ENCODE data around the gene SNX18.

SNX18 gene

DNA sequence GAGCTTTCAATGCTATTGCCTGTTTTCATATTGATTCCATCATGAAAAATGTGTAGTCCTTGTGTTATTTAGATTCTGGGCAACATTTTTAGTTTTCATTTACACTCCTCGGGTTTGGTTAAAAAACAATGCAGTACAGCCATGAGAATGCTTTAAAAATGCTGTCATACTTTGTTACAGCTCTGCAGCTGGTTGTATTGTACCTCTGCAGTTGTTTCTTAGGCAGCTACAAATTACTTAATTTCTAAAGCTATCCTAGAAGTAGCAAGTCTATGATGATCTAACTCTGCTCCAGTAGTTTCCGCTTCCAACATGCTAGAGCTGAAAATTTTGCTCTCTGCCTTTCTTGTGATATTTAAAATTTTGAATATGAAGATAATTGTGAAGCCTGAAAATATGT is 20.2 kb downstream of the SNX18 start:
- H3K4me3 ChIP-seq (ENCODE audit: low read length in 2 of 2) = no peak overlapping the region
- H3K9me3 ChIP-seq (ENCODE audit: control insufficient read depth in 2 of 2, low read length in 2 of 2) = no peaks in the 10 kb centered on the region
- no peaks in the 10 kb centered on the region for H3K36me3 ChIP-seq (ENCODE audit: control insufficient read depth in 2 of 2, insufficient read depth in 2 of 2, low read length in 2 of 2)
- H3K4me1 ChIP-seq (ENCODE audit: control insufficient read depth in 2 of 2, insufficient read depth in 2 of 2, low read length in 2 of 2) = peaks cover 0 to 4% of the 10 kb centered on the region in 2 donors
- no peak overlapping the region for H3K27ac ChIP-seq (ENCODE audit: low read depth in 2 of 2, low read length in 2 of 2)
- H3K9ac ChIP-seq (ENCODE audit: low read depth in 1 of 2, low read length in 2 of 2) = no peak overlapping the region
- H3K27me3 ChIP-seq (ENCODE audit: control insufficient read depth in 2 of 2, insufficient read depth in 2 of 2, low read length in 2 of 2) = no peaks in the 10 kb centered on the region

DNA sequence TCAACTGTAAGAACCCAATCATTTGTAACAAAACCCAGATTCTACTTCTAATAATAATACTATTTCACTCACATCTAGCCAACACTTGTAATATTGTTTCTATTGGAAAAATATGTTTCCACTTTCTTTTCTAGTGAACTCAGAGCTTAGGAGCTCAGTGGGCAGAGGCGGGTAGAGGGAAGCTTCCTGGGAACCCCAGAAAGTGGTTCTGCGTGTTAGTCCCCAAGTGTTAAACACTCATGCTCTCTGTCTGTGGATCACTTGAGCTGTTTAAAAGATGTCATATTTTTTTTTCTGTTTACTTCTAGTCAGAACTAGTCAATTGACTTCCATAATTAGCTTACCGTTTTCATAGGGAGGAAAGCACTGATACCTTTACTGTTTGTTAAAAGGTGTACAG is 20.6 kb downstream of the SNX18 start:
- no peaks in the 10 kb centered on the region for H3K27me3 ChIP-seq (ENCODE audit: control insufficient read depth in 2 of 2, insufficient read depth in 2 of 2, low read length in 2 of 2)
- no peak overlapping the region for H3K4me3 ChIP-seq (ENCODE audit: low read length in 2 of 2)
- no peak overlapping the region for H3K27ac ChIP-seq (ENCODE audit: low read depth in 2 of 2, low read length in 2 of 2)
- H3K36me3 ChIP-seq (ENCODE audit: control insufficient read depth in 2 of 2, insufficient read depth in 2 of 2, low read length in 2 of 2) = no peaks in the 10 kb centered on the region
- H3K9me3 ChIP-seq (ENCODE audit: control insufficient read depth in 2 of 2, low read length in 2 of 2) = no peaks in the 10 kb centered on the region
- peaks cover 0 to 4% of the 10 kb centered on the region in 2 donors for H3K4me1 ChIP-seq (ENCODE audit: control insufficient read depth in 2 of 2, insufficient read depth in 2 of 2, low read length in 2 of 2)
- H3K9ac ChIP-seq (ENCODE audit: low read depth in 1 of 2, low read length in 2 of 2) = no peak overlapping the region

DNA sequence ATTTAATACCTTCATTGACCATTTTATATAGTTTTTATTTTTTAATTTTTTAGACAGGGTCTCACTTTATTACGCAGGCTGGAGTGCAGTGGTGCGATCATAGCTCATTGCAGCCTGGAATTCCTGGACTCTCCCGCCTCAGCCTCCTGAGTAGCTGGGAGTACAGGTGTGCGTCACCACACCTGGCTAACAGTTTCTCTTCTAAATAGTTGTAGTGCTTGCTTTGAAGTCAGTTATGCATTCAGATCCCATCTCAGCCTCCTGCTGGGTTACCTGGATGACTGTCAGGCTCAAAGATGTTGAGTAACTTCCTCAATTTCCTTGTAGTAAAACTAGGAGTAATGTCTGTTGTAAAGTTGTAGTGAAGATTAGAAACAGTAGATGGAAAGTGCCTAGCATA is 21.4 kb downstream of the SNX18 start:
- Histone ChIP-seq H3K27ac (ENCODE audit: low read depth in 2 of 2, low read length in 2 of 2) (no peak overlapping the region), H3K4me1 (ENCODE audit: control insufficient read depth in 2 of 2, insufficient read depth in 2 of 2, low read length in 2 of 2) (no peaks in the 10 kb centered on the region), H3K27me3 (ENCODE audit: control insufficient read depth in 2 of 2, insufficient read depth in 2 of 2, low read length in 2 of 2) (no peaks in the 10 kb centered on the region), H3K9ac (ENCODE audit: low read depth in 1 of 2, low read length in 2 of 2) (no peak overlapping the region), H3K36me3 (ENCODE audit: control insufficient read depth in 2 of 2, insufficient read depth in 2 of 2, low read length in 2 of 2) (no peaks in the 10 kb centered on the region), H3K9me3 (ENCODE audit: control insufficient read depth in 2 of 2, low read length in 2 of 2) (no peaks in the 10 kb centered on the region), H3K4me3 (ENCODE audit: low read length in 2 of 2) (no peak overlapping the region)

DNA sequence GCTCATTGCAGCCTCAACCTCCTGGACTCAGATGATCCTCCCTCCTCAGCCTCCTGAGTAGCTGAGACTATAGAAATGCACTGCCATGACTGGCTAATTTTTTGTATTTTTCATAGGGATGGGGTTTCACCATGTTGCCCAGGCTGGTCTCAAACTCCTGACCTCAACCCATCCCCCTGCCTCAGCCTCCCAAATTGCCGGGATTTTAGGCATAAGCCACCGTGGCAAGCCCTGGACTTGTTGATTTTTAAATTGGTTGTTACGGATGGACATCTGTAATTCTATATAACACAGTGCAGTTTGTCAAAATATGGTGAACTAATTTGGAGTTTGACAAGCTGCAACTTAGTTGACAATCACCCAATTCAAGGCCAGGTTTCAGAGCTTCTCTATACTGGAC is 22.7 kb downstream of the SNX18 start:
- H3K4me3 ChIP-seq (ENCODE audit: low read length in 2 of 2) = no peak overlapping the region
- H3K36me3 ChIP-seq (ENCODE audit: control insufficient read depth in 2 of 2, insufficient read depth in 2 of 2, low read length in 2 of 2) = no peaks in the 10 kb centered on the region
- H3K4me1 ChIP-seq (ENCODE audit: control insufficient read depth in 2 of 2, insufficient read depth in 2 of 2, low read length in 2 of 2) = no peaks in the 10 kb centered on the region

DNA sequence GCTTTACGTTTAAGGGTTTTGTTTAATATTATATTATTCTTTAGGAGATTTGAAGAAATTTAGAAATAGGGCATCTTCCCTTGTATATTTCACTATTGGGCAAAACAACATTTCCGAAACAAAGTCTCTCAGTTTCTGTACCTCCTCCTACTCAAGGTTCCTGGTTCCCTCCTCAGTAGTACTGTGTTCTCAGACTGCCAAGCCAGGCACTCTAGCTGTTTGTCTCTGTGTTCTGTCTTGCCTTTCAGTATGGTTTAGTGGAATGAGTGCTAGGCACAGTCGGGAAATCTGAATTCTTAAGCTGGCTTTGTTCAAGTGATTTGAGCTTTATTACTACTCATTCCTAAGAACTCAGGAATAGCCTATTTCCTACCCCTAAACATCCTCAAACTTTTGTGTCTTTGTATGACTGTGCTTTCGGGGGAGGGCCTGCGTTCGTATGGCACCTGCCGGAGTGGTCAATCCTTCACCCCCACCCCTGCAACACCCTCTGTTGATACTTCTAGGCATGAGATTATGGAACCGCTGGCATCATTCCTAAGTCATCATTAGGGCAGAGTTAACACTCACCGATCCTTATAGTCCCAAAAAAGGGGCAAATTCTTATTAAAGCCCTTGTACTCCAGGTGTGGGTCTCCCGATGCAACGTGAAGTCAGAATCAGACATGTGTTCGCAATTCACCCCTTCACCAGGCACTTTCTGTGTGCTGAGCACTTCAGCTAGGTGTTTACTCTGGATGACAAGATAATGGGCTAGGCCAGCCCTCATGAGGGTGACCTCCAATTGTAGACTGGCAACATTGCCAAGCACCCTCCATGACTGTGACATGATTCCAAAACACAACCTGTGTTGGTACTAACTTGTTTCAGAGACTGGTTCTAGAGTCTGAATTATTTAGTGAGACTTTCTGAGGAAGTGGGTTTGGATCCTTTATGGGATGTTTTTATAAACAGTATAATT is 24.5 kb downstream of the SNX18 start:
- Histone ChIP-seq H3K27me3 (ENCODE audit: control insufficient read depth in 2 of 2, insufficient read depth in 2 of 2, low read length in 2 of 2) (no peaks in the 10 kb centered on the region), H3K4me3 (ENCODE audit: low read length in 2 of 2) (no peak overlapping the region), H3K27ac (ENCODE audit: low read depth in 2 of 2, low read length in 2 of 2) (no peak overlapping the region), H3K9me3 (ENCODE audit: control insufficient read depth in 2 of 2, low read length in 2 of 2) (no peaks in the 10 kb centered on the region), H3K4me1 (ENCODE audit: control insufficient read depth in 2 of 2, insufficient read depth in 2 of 2, low read length in 2 of 2) (no peaks in the 10 kb centered on the region), H3K9ac (ENCODE audit: low read depth in 1 of 2, low read length in 2 of 2) (no peak overlapping the region), H3K36me3 (ENCODE audit: control insufficient read depth in 2 of 2, insufficient read depth in 2 of 2, low read length in 2 of 2) (no peaks in the 10 kb centered on the region)

More for the DNA sequence above, 22.7 kb downstream of the SNX18 start:
- Histone ChIP-seq H3K27me3 (ENCODE audit: control insufficient read depth in 2 of 2, insufficient read depth in 2 of 2, low read length in 2 of 2) (no peaks in the 10 kb centered on the region), H3K9ac (ENCODE audit: low read depth in 1 of 2, low read length in 2 of 2) (no peak overlapping the region), H3K27ac (ENCODE audit: low read depth in 2 of 2, low read length in 2 of 2) (no peak overlapping the region), H3K9me3 (ENCODE audit: control insufficient read depth in 2 of 2, low read length in 2 of 2) (no peaks in the 10 kb centered on the region)

DNA sequence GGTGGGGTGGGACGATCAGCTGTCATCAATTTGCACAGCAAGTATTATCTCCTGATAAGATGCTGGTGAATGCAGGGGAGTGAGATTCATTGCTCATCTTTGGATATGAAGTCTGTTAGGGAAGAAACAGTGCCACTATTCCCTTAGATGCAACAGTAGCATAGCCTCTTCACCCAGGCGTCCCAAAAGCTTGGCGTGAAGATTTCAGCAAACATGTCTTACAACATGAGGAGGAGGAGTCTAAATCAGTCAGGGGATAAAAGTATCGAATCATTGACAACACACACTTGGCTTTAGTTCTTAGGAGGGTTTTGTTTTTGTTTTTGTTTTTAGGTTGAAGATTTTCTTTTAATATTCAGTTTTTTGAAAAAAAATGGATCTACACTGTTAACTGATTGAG is 26.5 kb downstream of the SNX18 start:
- Histone ChIP-seq H3K9me3 (ENCODE audit: control insufficient read depth in 2 of 2, low read length in 2 of 2) (no peaks in the 10 kb centered on the region), H3K9ac (ENCODE audit: low read depth in 1 of 2, low read length in 2 of 2) (no peak overlapping the region), H3K36me3 (ENCODE audit: control insufficient read depth in 2 of 2, insufficient read depth in 2 of 2, low read length in 2 of 2) (peaks cover 0 to 6% of the 10 kb centered on the region in 2 donors), H3K4me3 (ENCODE audit: low read length in 2 of 2) (no peak overlapping the region), H3K27me3 (ENCODE audit: control insufficient read depth in 2 of 2, insufficient read depth in 2 of 2, low read length in 2 of 2) (no peaks in the 10 kb centered on the region), H3K4me1 (ENCODE audit: control insufficient read depth in 2 of 2, insufficient read depth in 2 of 2, low read length in 2 of 2) (no peaks in the 10 kb centered on the region), H3K27ac (ENCODE audit: low read depth in 2 of 2, low read length in 2 of 2) (no peak overlapping the region)

DNA sequence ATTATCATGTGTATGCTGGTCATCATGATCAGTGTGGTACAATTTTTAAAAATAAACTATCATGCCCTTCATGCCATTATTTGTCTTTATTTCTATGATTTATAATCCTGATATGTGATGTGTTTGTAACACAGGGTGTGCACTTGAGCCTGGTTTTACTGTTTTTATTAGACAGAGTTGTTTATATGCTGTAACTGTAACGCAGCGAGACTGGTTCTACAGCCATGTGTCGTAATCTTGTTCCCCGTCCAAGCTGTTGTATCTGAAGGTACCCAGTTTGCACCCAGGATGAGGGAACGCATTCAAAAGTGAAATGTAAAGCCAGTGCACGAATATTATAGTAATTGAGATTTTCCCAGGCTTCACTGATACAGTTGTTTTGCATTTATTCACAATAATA is 28.2 kb downstream of the SNX18 start:
- no peak overlapping the region for H3K9ac ChIP-seq (ENCODE audit: low read depth in 1 of 2, low read length in 2 of 2)
- no peak overlapping the region for H3K4me3 ChIP-seq (ENCODE audit: low read length in 2 of 2)
- H3K27me3 ChIP-seq (ENCODE audit: control insufficient read depth in 2 of 2, insufficient read depth in 2 of 2, low read length in 2 of 2) = no peaks in the 10 kb centered on the region
- H3K36me3 ChIP-seq (ENCODE audit: control insufficient read depth in 2 of 2, insufficient read depth in 2 of 2, low read length in 2 of 2) = peaks cover 0 to 6% of the 10 kb centered on the region in 2 donors
- no peaks in the 10 kb centered on the region for H3K9me3 ChIP-seq (ENCODE audit: control insufficient read depth in 2 of 2, low read length in 2 of 2)
- H3K4me1 ChIP-seq (ENCODE audit: control insufficient read depth in 2 of 2, insufficient read depth in 2 of 2, low read length in 2 of 2) = no peaks in the 10 kb centered on the region
- H3K27ac ChIP-seq (ENCODE audit: low read depth in 2 of 2, low read length in 2 of 2) = no peak overlapping the region

DNA sequence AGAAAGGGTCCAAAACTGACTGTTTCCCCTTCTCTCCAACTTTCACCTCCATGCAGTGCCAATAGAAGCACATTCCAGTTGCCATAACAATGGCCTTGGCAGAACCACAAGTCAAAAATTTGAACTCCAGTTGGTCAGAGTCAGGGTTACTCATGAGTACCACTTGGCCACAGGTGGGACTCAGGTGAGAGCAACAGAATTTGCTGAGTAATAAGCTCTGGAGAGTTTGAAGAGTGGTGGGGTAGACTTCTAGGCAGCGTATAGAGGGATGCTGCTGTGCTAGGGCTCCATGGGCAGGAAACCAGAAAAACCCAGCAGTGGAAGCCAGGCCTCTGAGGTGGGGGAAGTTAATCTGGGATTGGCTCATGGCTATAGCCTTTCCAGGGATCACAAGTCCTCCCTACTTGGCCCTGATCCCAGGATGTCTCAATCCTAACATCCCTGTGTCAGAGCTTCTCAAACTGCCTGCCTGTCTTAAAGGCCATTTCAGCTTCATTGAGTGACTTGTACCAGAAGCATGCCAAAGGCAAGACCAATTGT is 30.2 kb downstream of the SNX18 start:
- Histone ChIP-seq H3K27me3 (ENCODE audit: control insufficient read depth in 2 of 2, insufficient read depth in 2 of 2, low read length in 2 of 2) (no peaks in the 10 kb centered on the region), H3K27ac (ENCODE audit: low read depth in 2 of 2, low read length in 2 of 2) (no peak overlapping the region), H3K9me3 (ENCODE audit: control insufficient read depth in 2 of 2, low read length in 2 of 2) (no peaks in the 10 kb centered on the region), H3K4me1 (ENCODE audit: control insufficient read depth in 2 of 2, insufficient read depth in 2 of 2, low read length in 2 of 2) (no peaks in the 10 kb centered on the region), H3K4me3 (ENCODE audit: low read length in 2 of 2) (no peak overlapping the region), H3K36me3 (ENCODE audit: control insufficient read depth in 2 of 2, insufficient read depth in 2 of 2, low read length in 2 of 2) (peaks cover 0 to 6% of the 10 kb centered on the region in 2 donors), H3K9ac (ENCODE audit: low read depth in 1 of 2, low read length in 2 of 2) (no peak overlapping the region)

DNA sequence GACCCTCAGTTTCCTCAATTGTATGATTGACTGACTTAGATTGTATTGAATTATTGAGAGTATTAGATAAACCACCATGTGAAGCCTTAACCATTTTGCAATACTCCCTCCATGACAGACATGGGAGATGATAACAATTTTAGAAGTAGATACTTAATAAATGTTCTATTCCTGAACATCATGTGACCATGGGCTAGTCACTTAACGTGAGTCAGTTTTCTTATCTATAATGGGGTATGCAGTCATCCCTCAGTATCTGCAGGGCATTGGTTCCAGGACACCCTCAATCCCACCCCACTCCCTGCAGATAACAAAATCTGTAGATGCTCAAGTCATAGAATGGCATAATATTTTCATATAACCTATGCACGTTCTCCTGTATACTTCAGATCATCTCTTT is 31.0 kb downstream of the SNX18 start:
- no peaks in the 10 kb centered on the region for H3K4me1 ChIP-seq (ENCODE audit: control insufficient read depth in 2 of 2, insufficient read depth in 2 of 2, low read length in 2 of 2)
- no peak overlapping the region for H3K27ac ChIP-seq (ENCODE audit: low read depth in 2 of 2, low read length in 2 of 2)
- no peaks in the 10 kb centered on the region for H3K9me3 ChIP-seq (ENCODE audit: control insufficient read depth in 2 of 2, low read length in 2 of 2)
- H3K36me3 ChIP-seq (ENCODE audit: control insufficient read depth in 2 of 2, insufficient read depth in 2 of 2, low read length in 2 of 2) = peaks cover 0 to 6% of the 10 kb centered on the region in 2 donors
- no peaks in the 10 kb centered on the region for H3K27me3 ChIP-seq (ENCODE audit: control insufficient read depth in 2 of 2, insufficient read depth in 2 of 2, low read length in 2 of 2)
- H3K9ac ChIP-seq (ENCODE audit: low read depth in 1 of 2, low read length in 2 of 2) = no peak overlapping the region
- H3K4me3 ChIP-seq (ENCODE audit: low read length in 2 of 2) = no peak overlapping the region

DNA sequence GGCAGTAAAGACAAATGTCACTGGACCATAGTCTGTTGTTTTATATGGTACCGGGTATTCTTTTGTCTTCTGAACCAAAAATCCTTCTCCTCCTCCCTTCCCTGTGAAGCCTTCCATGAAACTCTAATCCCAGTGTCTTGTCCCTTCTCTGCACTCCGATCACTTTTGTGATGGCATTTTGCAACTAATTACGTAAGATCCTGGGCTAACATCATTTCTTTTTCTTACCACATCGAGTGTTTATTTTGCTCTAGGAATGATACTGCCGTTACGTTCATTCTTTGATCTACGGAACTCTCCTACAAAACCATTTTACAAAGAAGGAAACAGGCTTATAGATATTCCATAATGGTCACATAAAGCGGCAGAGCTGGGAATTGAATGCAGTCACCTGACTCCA is 33.7 kb downstream of the SNX18 start:
- no peak overlapping the region for H3K4me3 ChIP-seq (ENCODE audit: low read length in 2 of 2)
- no peak overlapping the region for H3K27ac ChIP-seq (ENCODE audit: low read depth in 2 of 2, low read length in 2 of 2)
- H3K27me3 ChIP-seq (ENCODE audit: control insufficient read depth in 2 of 2, insufficient read depth in 2 of 2, low read length in 2 of 2) = no peaks in the 10 kb centered on the region
- no peaks in the 10 kb centered on the region for H3K4me1 ChIP-seq (ENCODE audit: control insufficient read depth in 2 of 2, insufficient read depth in 2 of 2, low read length in 2 of 2)
- no peaks in the 10 kb centered on the region for H3K9me3 ChIP-seq (ENCODE audit: control insufficient read depth in 2 of 2, low read length in 2 of 2)
- no peak overlapping the region for H3K9ac ChIP-seq (ENCODE audit: low read depth in 1 of 2, low read length in 2 of 2)
- H3K36me3 ChIP-seq (ENCODE audit: control insufficient read depth in 2 of 2, insufficient read depth in 2 of 2, low read length in 2 of 2) = peaks cover 0 to 6% of the 10 kb centered on the region in 2 donors

Data from mucosa of rectum (tissue), 2 donors.